Activated T-cell treated with anti-CD3 and anti-CD28 coated beads, Interleukin-2, amount 50 U/mL, for 72 hours (primary cell): ENCODE measurements around the gene KL. TPM values are rescaled to one million over a fixed set of nuclear protein-coding genes. Genes with fewer than 3 reads are reported as not detected.

Experiments
- ATAC-seq, 2 donors: fragments of 150-1000 bp; cut with Tn5 transposase; replicated peaks in 1 of 2; 2 replicates each; pipeline ENCODE4 v1.10.0; 2021; ENCODE audit warnings: moderate library complexity in 2 of 2, mild to moderate bottlenecking in 1 of 2
- DNase-seq, 2 donors: peaks; one replicate each; pipeline ENCODE4 v3.0.0; 2021 to 2022; ENCODE audit warnings: mixed read lengths in 1 of 2
- H3K27ac Mint-ChIP-seq: one replicate; pipeline ENCODE4 v1.8.0; 2022; ENCODE audit warnings: mild to moderate bottlenecking, moderate library complexity, mixed read lengths
- H3K27me3 Mint-ChIP-seq: one replicate; pipeline ENCODE4 v1.8.0; 2022; ENCODE audit warnings: low read depth, mixed read lengths
- H3K36me3 Mint-ChIP-seq, 2 donors: one replicate each; pipeline ENCODE4 v1.8.0; 2022; ENCODE audit warnings: mixed read lengths in 2 of 2, mild to moderate bottlenecking in 1 of 2; ENCODE audit not compliant: insufficient read depth in 2 of 2
- H3K4me1 Mint-ChIP-seq: one replicate; pipeline ENCODE4 v1.8.0; 2022; ENCODE audit warnings: low read depth, mixed read lengths
- H3K4me3 Mint-ChIP-seq, 2 donors: one replicate each; pipeline ENCODE4 v1.8.0; 2022; ENCODE audit warnings: mild to moderate bottlenecking in 2 of 2, mixed read lengths in 2 of 2, moderate library complexity in 2 of 2
- H3K9me3 Mint-ChIP-seq, 2 donors: one replicate each; pipeline ENCODE4 v1.8.0; 2022; ENCODE audit warnings: mixed read lengths in 2 of 2
- total RNA-seq, 2 donors: library from RNA; stranded (reverse); gene quantifications; one replicate each; pipeline ENCODE4 v1.2.3, GENCODE V29; 2022

KL gene
- total RNA-seq, 2 donors from 2014 or later = 0.69 to 0.99 TPM

DNA sequence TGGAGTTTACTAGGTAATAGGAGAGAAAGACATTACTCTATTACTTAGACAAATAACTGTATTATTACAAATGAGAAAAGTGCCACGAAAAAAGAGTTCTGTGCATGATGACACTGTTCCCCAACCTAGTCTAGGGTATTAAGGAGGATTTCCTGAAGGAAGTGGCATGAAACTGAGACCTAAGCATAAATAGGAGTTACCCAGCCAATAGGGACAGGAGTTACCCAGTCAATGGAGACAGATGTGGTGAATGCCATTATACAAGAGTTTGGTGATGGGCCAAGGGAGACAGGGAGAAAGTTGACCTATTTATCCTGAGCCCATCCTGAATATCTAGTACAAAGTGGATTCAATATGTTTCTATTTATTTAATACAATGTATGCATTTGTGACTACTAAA, 65.4 kb downstream of the KL start:
- H3K4me3 Mint-ChIP-seq = no peak overlapping the region
- H3K27ac Mint-ChIP-seq = no peak overlapping the region
- H3K36me3 Mint-ChIP-seq = no peaks in the 10 kb centered on the region
- peaks cover 10% of the 10 kb centered on the region for H3K4me1 Mint-ChIP-seq
- no peak for ATAC-seq
- no peak for DNase-seq
- peaks cover 7% of the 10 kb centered on the region for H3K27me3 Mint-ChIP-seq
- H3K9me3 Mint-ChIP-seq = no peaks in the 10 kb centered on the region

DNA sequence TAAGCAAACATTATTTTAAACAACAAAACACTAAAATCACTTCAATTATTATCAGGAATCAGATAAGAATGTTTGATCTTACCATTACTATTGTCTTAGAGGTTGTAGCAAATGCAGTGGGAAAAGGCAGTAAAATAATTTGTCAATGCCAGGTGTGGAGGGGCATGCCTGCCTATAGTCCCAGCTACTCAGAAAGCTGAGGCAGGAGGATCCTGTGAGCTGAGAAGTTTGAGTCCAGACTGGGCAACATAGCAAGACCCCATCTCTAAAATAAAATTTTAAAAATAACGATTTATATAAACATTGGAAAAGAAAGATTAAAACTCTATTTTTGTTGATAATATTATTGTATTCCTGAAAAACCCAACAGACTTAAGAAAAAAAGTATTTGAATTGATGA, 66.8 kb downstream of the KL start:
- Mint-ChIP-seq H3K27me3 (peaks cover 15% of the 10 kb centered on the region), H3K4me1 (peaks cover 10% of the 10 kb centered on the region), H3K9me3 (no peaks in the 10 kb centered on the region), H3K36me3 (no peaks in the 10 kb centered on the region), H3K4me3 (no peak overlapping the region), H3K27ac (no peak overlapping the region)
- DNase-seq (no peak), ATAC-seq (no peak)

DNA sequence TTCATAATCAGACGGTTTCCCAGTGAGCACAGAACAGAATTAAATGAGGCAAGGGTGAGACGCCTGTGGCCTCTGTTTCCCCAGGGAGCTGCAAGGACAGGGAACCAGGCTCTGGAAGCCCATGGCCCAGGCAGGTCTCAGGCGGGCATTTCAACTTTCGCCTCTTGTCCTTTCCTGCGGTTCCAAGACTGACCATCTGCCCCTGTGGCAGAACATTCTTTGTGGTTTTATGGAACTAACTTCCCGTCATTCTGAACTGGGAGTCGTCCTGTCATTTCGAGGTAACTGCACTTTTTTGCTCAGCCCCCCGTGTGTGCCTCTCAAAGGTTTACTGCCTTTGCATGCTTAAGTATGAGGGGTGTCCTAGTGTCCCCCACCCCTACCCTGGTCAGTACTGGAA, 70.9 kb downstream of the KL start:
- Mint-ChIP-seq H3K9me3 (no peaks in the 10 kb centered on the region), H3K36me3 (no peaks in the 10 kb centered on the region), H3K4me1 (peaks cover 10% of the 10 kb centered on the region), H3K4me3 (no peak overlapping the region), H3K27me3 (peaks cover 15% of the 10 kb centered on the region), H3K27ac (no peak overlapping the region)
- ATAC-seq (no peak), DNase-seq (no peak)

DNA sequence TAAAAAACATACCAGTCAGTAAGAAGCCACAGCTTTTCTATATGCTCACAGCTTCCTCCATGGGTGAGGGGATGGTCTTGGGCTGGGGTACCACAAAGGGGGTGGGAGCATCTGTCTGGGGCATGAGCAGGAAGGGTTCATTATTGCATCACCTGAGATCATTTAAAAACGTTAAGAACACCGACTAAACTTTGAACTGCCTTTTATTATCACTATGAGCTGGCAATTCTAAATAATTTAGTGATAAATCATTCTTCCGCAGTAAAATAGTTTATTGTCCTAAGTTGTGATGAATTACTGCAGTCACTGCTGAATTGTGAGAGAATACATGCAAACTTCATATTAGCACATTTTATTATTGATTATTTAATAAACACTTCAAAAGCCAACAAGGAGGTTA, 71.6 kb downstream of the KL start:
- no peaks in the 10 kb centered on the region for H3K9me3 Mint-ChIP-seq
- no peak overlapping the region for H3K4me3 Mint-ChIP-seq
- ATAC-seq = no peak

DNA sequence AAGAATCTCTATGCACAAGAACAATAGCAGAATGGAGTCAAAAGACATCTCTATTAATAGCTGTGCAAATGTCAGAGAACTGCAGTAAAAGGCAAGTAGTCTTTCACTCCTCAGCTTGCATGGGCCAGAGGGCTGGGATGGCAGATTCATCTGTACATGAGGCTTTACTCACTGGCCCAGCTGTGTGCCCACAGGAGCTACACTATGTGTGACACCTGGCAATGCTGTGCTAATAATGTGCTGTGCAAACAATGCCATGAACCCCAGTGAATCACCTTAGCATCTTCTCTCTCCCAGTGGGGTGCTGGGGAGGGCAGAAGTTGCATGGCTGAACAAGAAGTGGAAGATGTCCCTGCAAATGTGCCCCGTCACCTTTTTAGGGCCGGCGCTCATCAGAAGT, 73.1 kb downstream of the KL start:
- ATAC-seq = no peak
- Mint-ChIP-seq H3K27ac (no peak overlapping the region), H3K9me3 (no peaks in the 10 kb centered on the region), H3K4me3 (no peak overlapping the region), H3K36me3 (no peaks in the 10 kb centered on the region), H3K27me3 (peaks cover 15% of the 10 kb centered on the region), H3K4me1 (peaks cover 10% of the 10 kb centered on the region)
- no peak for DNase-seq

More for the DNA sequence above, 71.6 kb downstream of the KL start:
- DNase-seq = no peak
- no peak overlapping the region for H3K27ac Mint-ChIP-seq
- H3K27me3 Mint-ChIP-seq = peaks cover 15% of the 10 kb centered on the region
- peaks cover 10% of the 10 kb centered on the region for H3K4me1 Mint-ChIP-seq
- H3K36me3 Mint-ChIP-seq = no peaks in the 10 kb centered on the region

DNA sequence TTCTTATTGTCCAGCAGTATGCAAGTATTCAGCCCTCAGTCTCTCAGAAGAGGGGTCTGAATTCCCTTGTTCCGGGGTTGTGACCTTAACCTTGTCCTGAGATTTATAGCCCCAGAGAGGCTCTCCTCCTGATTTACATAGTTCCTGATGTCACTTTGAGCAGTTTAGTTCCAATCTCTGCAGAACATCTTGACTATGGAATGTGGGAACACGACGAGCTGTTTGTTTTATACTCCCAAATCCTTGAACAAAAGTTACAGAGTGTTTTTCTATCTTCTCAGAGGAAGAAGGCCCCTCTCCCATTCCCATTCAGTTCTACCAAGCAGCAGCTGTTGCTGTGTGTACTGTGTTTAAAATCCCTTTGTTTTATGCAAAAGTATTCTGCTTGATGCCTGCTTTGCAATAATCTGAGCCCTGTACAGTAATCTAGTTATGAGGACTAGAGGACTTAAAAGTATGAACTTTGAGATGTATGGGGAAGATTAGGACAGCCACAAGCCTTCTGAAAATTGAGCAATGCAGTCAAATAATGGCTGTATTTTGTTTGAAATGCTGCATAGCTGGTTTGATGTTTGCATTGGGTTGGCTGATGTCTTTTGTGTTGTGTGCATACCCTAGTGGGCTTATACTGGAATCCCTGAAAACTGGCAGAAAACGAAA, 74.7 kb downstream of the KL start:
- Mint-ChIP-seq H3K4me1 (peaks cover 8% of the 10 kb centered on the region), H3K9me3 (no peaks in the 10 kb centered on the region), H3K36me3 (no peaks in the 10 kb centered on the region), H3K27me3 (peaks cover 8% of the 10 kb centered on the region), H3K4me3 (no peak overlapping the region), H3K27ac (no peak overlapping the region)
- DNase-seq = no peak
- ATAC-seq = no peak

DNA sequence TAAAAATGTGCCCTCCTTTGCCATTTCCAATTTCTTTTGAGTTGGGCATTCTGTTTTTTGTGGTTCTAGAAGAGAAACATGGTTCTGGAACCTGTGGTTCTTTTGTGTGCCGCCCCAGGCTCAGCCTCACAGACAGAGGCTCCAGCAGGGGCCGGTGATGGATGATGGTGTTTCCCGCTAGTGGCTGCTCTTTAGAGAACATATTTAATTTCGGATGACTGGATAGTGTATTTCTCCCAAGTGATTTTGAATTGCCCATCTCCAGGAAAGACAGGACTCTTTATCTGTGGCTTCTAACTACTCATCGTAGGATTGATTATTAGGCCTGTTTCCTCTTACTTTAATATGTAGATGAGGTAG, 75.2 kb downstream of the KL start:
- H3K4me3 Mint-ChIP-seq = no peak overlapping the region
- no peak overlapping the region for H3K27ac Mint-ChIP-seq
- ATAC-seq (no peak), DNase-seq (no peak)
- peaks cover 8% of the 10 kb centered on the region for H3K27me3 Mint-ChIP-seq
- H3K4me1 Mint-ChIP-seq = peaks cover 3% of the 10 kb centered on the region
- no peaks in the 10 kb centered on the region for H3K36me3 Mint-ChIP-seq
- H3K9me3 Mint-ChIP-seq = no peaks in the 10 kb centered on the region

DNA sequence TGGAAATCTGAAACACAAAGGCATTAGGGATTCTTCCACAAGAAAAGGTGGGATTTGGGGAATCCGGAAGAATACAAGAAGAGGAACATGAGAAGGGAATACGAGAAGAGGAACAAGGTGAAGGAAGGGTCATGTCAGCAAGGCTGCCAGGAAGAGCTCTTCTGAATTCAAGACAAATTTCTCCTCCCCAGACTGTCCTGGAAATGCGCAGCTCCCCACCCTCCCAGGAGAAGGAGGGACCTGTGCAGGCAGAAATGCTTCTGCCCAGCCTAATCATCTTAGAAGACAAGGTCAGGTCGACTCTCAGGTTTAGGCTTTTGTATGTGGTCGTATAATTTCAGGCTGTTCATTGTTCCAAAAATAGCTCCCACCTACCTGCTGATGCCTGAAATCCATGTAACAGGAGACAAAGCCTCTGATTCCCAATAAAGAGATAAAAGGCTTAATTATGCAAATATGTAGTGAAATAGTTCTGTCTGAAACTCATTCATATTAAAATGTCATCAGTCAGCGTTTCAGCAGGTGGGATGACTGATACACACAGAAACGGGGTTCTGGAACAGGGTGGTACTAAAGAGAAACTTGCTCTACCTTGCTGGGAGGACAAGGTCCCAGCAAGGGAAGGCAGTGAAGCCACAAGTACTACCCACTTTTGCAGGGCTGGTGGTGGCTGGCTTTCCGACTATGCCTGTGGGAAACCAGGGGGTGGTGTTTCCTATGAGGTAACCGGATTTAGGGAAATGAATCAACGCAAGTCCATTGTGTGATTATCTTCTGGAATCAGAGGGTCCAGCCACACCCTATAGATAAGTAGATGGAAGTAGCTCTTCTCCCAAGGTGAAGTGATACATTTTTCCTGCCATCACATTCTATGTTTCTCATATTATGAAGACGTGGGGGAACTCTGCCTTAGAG, 76.1 kb downstream of the KL start:
- Mint-ChIP-seq H3K9me3 (no peaks in the 10 kb centered on the region), H3K27ac (no peak overlapping the region), H3K4me1 (no peaks in the 10 kb centered on the region), H3K4me3 (no peak overlapping the region), H3K36me3 (no peaks in the 10 kb centered on the region), H3K27me3 (peaks cover 4% of the 10 kb centered on the region)
- no peak for DNase-seq
- no peak for ATAC-seq

DNA sequence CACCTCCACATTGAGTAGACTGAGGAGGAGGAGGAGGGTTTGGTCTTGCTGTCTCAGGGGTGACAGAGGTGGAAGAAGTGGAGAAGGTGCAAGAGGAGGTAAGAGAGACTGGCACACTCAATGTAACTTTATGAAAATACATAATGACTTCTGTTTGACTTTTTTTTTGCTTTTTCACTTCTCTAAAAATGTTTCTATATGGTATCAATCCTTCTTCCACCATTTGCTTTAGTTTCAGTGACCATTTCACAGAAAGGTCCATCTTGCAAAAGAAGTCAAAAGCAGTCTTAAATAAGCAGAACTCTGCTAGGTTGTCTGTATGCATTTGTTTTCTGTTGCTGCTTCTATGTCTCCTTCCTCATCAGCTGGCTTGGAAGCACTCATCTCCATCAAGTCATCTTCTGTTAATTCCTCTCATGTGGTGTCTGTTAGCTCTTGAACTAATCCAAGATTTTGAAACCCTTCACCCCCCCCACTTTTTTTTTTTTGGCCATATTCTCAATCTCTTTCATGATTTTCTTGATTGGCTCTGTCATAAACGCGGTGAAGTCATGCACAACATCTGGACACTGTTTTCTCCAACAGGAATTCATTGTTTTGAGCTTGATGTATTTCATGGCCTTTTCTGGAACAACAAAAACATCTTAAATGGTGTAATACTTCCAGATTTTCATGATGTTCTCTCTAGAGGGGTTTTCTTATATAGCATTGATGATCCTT, 80.8 kb downstream of the KL start:
- no peak overlapping the region for H3K27ac Mint-ChIP-seq
- no peak for DNase-seq
- H3K4me1 Mint-ChIP-seq = no peaks in the 10 kb centered on the region

DNA sequence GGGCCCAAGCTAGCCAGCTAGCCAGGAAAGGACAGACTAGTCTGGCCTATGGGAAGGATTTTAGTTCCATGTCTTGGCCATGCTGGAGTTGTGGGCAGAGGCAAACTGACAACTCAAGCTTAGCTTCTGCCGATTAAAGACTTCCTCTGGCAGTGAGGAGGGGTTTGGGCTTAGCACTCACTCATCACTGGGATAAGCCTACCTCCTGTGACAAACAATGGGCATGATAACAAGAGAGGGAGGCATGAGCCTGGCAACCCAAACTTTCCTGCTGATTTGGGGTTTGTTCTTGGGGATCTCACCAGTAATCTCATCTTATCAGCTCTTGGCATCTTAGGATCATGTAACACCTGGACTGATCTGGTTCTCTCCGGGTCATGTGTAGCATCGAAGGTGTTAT, 83.6 kb downstream of the KL start:
- Mint-ChIP-seq H3K4me3 (no peak overlapping the region), H3K27me3 (peaks cover 9% of the 10 kb centered on the region), H3K27ac (no peak overlapping the region), H3K4me1 (no peaks in the 10 kb centered on the region), H3K9me3 (peaks cover 1 to 3% of the 10 kb centered on the region in 2 donors), H3K36me3 (no peaks in the 10 kb centered on the region)
- ATAC-seq = no peak
- DNase-seq = no peak

More for the DNA sequence above, 80.8 kb downstream of the KL start:
- H3K27me3 Mint-ChIP-seq = peaks cover 9% of the 10 kb centered on the region
- H3K9me3 Mint-ChIP-seq = peaks cover 1 to 3% of the 10 kb centered on the region in 2 donors
- ATAC-seq = no peak
- no peaks in the 10 kb centered on the region for H3K36me3 Mint-ChIP-seq
- H3K4me3 Mint-ChIP-seq = no peak overlapping the region

DNA sequence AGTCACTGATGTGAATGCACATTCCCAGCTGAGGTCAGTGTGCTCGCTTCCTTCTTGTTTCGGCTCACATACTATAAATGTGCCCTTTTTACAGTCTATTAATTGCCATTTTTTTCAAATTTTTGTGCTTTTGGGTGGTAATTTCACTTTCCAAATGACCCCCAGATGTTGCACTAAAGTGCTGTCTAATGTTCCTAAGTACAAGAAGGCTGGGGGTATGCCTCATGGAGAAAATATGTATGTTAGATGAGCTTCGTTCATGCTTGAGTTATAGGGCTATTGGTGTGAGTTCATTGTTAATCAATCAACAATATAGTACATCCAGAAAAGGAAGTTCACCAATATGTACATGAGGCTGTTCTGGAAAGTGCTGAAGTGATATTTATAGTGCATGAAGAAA, 84.7 kb downstream of the KL start:
- no peaks in the 10 kb centered on the region for H3K4me1 Mint-ChIP-seq
- peaks cover 1 to 3% of the 10 kb centered on the region in 2 donors for H3K9me3 Mint-ChIP-seq
- DNase-seq (no peak), ATAC-seq (no peak)
- H3K27ac Mint-ChIP-seq = no peak overlapping the region
- peaks cover 15% of the 10 kb centered on the region for H3K27me3 Mint-ChIP-seq
- no peak overlapping the region for H3K4me3 Mint-ChIP-seq
- H3K36me3 Mint-ChIP-seq = no peaks in the 10 kb centered on the region

DNA sequence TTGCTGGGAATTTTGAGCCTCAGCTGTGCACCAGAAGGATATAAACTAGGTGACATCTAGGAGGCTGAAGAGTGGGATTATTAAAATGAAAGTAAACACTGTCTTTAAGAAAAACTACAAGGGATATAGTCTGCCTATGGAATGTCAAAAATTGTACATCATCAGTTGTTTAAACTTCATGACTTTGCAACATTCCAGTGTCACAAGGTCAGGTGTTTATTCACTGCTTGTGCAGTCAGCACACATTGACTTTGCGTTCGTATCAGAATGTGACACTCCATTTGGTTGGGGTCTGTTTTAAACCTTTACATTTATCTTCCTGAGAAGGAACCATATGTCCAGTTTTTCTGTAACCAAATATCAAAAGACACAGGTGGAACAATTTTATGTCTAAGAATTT, 85.6 kb downstream of the KL start:
- Mint-ChIP-seq H3K4me1 (no peaks in the 10 kb centered on the region), H3K27ac (no peak overlapping the region), H3K27me3 (peaks cover 23% of the 10 kb centered on the region), H3K9me3 (peaks cover 1 to 3% of the 10 kb centered on the region in 2 donors), H3K36me3 (no peaks in the 10 kb centered on the region), H3K4me3 (no peak overlapping the region)
- ATAC-seq (no peak), DNase-seq (no peak)

DNA sequence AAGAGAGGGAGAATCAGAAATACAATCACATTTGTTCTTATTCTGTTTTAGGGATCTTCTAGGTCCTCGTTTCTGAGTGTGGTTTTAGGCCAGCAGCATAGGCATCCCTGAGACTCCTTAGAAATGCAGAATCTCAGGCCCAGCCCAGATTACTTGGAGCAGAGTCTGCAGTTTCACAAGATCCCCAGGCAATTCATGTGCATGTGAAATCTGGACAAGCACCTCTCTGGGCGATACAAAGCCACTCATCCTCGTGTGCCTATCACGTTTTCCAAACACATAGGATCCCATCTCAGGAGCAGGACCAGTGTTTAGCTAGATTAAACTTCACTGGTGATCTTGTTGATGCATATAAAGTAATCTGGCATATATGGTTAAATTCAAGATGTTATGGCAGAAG, 87.2 kb downstream of the KL start:
- H3K36me3 Mint-ChIP-seq = no peaks in the 10 kb centered on the region
- H3K4me3 Mint-ChIP-seq = no peak overlapping the region
- ATAC-seq = no peak
- no peaks in the 10 kb centered on the region for H3K4me1 Mint-ChIP-seq
- no peak overlapping the region for H3K27ac Mint-ChIP-seq
- H3K27me3 Mint-ChIP-seq = peaks cover 29% of the 10 kb centered on the region
- peaks cover 1 to 3% of the 10 kb centered on the region in 2 donors for H3K9me3 Mint-ChIP-seq
- DNase-seq = no peak
